ENCODE data around the gene RNF157.

The RNF157 gene

DNA sequence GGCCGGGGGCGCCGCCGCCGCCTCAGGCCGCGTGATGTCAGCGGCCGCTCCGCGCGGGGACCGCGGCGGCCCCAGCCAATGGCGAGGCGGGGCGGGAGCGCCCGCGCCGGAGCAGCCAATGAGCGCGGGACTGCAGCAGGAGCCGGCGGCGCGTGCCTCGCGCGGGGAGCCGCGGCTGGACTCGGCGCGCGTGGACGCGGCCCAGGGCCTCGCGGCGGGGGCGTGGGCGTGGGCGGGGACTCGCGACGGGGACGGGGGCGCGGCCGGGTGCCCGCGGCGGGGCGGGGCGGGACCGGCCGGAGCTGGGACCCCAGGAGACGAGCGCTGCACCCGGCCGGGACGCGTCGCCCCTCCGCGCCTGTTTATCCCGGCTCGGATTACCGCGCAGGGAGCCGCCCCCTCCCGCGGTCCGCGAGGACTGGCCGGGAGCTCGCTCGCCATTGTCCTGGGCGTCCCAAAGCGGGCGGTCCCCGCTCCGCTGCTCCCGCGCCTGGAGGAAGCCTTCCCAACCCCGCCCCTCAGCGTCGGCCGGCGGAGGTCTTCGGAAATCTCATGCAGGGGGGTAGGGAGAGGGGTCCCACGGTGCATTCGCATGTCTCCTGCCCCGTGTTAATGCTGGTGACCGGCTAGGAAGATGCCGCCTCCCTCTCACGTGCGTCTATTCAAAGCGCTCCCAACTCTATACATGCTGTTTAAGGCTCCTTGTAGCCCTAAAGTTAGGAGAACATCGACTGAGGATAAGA lies at the start of gene RNF157:
RNF157 (minus strand) TSS at position 33 of the 743 bp plus-strand sequence. CDS start 253 bp downstream, outside the sequence.
- DNase-seq (ENCODE audit: low spot score): peak; percentile 31

DNA sequence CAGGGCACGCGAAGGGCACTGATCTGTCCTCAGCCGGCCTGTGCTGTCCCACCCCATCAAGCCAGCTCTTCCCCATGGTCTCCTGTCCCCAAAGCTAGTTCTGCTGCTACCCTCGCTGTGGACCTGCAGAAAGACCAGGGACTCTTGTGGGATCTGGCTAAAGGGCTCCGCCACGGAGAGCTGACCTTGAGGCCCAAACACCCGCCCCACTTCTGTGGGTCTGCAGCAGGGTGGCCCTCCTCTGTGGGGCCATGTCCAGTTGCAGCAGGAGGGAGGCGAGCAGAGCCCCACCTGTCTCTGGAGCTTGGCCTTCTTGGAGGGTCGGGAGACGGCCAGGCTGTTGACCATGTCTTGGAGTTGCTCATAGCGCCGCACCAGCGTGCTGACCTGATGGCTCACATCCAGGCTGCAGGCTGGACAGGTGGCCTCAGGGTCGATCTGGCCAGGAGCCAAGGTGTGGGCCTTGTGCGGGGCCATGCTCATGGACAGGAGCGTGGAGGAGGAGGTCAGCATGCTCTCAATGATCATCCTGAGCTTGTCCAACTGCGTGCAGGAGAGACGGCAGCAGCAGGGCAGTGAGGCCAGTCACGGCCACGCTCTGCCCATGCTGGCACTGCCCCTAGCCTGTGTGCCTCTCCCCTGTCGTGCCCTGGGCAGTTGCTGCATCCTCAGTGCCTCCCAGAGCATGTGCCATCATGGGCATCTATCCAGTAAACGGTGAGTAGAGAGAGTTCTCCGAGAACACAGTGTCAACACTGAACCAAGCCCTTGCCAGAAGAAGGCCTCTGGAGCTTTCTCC lies 41.5 kb upstream of the RNF157 start:
- peak; percentile 78 for DNase-seq (ENCODE audit: low spot score)

DNA sequence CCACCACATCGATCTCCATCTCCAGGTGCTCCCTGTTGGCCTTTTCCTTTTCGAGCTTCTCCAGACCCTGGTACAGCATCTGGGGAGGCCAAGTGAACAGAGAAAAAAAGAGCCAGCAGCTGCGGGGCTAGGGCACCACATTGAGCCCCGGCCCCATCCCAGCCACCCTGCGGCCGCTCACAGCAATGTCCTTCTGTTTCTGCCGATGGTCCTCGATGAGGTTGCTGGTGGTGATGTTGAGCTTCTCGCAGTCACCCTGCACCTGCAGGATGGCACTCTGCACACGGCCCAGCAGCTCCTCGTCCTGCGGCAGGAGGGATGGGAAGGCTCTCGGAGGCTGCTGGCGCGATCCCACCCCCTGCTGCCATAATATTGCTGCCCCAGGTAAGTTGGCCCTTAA lies 40.4 kb upstream of the RNF157 start:
- no peak for DNase-seq (ENCODE audit: low spot score)

DNA sequence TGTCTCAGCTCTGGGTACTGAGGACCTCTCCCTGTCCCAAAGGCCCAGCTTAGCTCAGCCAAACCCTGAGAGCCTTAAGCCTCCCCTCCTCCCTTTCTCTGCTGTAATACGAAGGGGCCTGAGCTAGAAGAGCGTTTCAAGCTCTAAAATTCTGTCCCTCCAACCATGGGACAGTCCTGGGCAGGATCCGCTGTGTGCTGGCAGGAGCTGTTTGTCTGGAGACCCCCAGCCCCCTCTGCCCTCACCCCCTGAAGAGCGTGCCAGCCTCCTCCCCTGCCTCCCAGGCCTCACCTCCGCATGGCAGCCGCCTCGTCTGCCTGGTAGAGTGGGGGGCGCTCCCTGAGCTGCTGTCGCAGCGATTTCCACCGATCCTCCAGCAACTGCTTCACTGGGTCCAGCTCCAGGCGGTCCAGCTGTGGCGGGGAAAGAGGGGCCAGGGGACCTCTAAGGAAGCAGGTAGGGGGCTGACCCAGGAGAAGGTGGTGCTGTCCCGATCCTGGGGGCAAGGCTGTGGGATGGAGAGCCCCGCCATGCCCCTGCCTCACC lies 39.5 kb upstream of the RNF157 start:
- no peak for DNase-seq (ENCODE audit: low spot score)

DNA sequence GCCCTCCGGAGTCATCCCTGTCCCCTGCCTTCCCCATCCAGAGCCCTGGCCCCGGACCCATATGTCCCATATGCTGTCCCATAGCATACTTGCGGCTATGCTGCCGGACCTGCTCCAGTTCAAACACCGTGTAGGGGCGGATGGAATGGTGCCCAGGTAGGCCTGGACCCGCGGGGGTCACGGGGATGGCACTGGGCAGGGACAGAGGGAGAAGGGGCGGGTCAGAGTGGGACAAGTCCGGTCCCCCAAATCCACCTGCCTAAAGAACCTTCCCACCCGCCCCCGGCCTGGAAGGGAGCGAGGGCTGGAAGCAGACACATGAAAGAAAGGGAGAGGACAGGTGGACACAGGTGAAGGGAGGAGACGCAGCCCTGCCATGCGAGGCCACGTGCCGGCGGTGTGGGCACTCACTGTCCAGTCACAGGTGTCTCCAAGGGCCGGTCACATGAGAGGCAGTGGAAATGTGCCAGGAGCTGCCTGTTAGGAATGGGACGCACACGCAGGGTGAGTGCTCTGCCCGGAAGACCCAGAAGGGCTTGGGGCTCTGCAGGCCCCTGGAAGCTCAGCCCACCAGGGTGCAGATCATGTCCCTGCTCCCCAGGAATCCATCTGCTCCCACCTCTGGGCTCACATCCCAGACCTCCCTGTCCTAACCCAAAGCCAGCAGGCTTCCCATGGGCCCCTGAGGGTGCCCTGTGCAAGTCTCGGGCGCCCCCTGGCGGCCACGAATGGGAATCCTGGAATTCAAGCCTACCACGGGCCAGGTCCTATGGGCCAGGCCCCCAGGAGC lies 38.9 kb upstream of the RNF157 start:
- DNase-seq (ENCODE audit: low spot score): peak; percentile 83

DNA sequence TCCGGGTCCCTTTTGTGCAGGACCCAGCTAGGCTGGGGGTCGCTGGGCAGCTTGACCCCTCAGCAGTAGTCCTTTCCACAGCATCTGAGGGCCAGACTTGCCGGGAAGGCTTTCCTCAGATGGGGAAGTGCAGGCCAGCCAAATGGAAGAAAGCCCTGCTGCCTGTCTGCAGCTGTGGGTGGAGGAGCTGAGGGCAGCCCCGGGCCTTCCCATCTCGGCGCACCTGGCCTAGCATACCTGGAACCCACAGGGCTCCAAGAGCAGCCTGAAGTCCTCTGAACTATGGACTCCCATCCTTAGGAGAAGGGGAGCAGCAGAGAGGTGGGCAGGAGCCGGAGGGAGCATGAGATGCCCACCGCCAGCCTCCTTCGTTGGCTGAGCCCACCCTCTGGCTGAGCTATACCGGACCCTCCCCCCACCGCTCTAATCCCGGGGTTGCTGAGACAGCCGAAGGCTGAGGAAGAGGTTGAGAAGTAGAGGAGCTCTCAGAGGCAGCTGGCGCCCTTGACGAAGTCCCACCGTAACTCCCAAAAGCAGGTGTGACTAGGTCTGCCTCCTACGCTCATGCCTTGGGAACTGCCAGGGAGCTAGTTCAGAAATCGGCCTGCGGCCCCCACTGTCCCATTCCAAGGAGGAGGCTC lies 38.1 kb upstream of the RNF157 start:
- no peak for DNase-seq (ENCODE audit: low spot score)

DNA sequence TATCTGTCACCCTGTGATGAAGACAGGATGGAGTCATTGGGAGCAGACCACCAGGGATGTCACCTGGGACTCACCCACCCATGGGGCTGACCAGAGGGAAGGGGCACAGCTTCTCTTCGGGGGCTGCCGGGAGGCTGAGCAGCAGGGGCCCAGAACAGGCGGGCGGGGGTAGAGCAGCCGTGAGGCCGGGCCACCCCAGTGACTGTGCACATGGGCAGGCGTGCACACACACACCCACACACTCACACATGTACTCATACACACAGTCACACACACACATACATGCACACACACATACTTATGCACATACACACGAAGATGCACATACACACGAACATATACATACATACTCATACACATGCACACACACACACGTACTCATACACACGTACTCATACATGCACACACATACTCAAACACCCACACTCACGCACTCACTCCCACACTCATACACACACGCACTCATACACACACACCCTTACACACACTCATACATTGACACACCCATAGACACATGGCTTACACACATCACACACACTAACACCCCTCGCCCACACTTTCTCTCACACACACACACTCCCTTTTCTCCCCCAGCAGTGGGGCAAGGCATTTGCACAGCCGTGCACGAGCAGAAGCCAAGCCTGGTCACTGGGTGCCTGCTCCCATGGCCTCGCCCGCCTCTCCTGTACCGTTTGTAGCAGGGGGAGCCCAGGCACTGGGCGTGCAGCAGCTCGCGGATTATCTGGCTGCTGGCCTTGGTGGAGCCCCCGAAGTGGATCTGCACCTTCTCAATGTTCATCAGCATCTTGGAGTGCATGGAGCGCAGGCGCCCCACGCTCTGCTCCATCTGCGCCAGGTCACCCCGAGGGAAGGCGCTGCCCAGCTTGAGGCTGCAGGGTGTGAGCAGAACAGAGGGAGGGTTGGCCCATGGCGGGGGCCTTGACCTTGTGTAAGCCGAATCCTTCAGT lies 37.3 kb upstream of the RNF157 start:
- no peak for DNase-seq (ENCODE audit: low spot score)

DNA sequence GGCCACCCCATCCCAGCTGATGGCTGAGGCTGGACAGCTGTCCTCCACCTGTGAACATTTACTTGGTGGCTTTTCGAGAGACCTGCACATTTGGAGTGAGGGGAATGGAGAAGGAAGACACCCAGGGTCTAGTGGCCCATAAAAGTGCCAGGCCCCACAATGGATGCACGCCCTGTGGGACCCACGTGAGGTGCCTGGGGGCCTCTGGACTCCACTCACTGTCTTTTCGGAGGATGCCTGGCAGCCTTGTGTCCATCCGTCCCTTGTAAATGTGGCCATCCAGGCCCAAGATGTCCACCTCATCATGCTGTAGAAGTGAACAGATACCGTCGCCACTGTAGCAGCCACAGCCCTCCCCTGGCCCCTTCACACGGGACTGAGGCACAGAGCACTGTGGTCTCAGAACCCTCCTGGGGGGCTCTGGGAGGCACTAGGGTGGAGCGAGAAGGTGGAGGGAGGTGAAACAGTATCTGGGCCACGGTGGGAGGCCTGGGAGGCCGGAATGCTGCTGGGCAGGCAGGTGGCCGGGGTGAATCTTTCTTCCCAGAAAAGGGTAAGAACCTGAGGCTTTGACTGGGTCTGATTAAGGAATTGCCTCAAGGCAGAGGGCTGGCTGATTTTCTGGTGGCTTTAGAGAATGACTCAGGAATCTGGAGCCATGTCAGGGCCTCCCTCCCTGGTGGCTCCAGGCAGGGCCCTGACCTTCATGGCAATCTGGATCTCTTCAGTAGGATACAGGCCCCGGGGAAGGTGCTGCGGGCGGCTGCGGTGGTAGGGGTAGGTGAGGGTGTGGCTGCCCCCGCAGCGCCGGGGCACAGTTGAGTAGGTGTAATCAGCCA lies 36.4 kb upstream of the RNF157 start:
- DNase-seq (ENCODE audit: low spot score): no peak

DNA sequence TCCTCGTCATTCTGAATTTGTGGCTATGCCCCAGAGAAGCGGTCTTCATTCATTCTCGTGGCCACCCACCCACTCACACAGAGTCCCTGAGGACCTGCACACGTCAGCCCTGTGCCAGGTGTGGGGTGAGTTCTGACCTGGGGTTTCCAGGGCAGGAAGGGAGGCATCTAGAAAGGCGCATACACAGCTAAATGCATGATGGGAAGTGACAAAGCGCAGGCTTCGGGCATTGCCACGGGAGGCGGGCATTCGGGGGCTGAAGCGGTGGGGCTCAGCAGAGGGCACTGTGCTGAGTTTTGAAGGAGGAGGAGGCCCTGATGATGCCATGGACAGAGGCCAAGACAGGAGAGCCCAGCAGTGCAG lies 35.8 kb upstream of the RNF157 start:
- no peak for DNase-seq (ENCODE audit: low spot score)

DNA sequence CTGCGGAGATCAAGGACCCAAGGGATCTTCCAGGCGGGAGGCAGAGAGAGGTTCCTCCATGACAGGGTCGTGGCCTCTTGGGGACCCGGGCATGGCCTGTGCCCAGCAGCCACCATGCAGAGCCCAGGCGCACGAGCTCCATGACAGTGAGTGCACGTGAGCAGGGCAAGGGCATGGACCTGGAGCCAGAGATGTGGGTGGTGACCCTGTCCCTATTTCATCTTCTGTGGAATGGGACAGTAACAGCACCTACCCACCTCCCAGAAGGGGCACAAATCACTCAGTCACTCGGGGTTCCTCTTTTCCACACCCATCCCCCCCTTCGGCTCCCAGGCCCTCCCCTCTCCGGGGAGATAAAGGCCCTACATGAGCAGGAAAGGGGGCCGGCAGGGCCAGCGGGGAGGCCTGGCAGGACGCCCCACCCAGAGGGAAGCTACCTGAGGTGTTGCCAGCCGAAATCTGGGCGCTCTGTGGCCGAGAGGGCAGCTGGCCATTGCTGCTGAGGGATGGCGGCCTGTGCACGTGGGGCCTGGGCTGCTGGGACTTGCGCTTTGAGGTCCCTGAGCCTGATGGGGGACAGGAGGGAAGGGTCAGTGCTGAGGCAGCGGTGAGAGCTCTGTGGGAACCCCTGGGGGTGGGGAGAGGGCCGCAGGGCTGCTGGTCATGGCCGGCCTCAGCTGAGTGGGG lies 35.2 kb upstream of the RNF157 start:
- DNase-seq (ENCODE audit: low spot score): no peak

DNA sequence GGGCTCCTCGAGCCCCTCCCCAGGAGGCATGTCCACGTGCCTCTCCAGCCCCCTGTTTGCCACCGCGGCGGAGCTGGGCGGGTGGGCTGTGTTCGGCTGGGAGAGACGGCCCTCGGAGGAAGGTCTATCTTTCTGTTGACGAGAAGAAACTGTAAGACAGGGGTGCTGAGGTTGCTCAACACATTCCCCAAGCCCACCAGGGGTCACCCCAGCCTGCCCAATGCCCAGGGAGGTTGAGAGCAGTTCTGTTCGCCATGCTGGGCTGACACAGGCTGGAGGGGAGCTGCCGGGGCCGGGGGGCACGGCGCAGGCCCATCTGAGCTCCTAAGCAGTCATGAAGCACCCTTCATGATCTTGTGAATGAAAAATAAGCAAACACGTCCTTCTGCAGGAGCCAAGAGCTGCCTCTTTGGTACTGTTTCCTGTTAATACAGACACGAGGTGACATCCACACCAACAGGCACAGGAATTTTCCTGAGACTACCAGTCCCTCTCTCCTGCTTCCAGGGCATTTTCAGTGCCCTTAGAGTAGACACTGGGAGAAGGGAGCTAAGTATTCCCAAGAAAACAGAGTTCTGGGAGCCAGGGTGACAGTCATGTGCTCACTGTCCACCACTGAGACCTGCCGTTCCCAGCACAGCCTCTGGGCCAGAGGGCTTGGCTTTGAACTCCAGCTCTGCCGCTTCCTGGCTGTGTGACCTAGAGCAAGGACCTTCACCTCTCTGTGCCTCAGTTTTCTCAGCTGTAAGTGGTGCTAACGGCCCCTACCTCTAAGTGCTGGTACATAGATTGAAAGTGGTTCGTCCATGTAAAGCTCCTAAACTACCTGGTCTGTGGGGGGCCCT lies 34.0 kb upstream of the RNF157 start:
- DNase-seq (ENCODE audit: low spot score): no peak

DNA sequence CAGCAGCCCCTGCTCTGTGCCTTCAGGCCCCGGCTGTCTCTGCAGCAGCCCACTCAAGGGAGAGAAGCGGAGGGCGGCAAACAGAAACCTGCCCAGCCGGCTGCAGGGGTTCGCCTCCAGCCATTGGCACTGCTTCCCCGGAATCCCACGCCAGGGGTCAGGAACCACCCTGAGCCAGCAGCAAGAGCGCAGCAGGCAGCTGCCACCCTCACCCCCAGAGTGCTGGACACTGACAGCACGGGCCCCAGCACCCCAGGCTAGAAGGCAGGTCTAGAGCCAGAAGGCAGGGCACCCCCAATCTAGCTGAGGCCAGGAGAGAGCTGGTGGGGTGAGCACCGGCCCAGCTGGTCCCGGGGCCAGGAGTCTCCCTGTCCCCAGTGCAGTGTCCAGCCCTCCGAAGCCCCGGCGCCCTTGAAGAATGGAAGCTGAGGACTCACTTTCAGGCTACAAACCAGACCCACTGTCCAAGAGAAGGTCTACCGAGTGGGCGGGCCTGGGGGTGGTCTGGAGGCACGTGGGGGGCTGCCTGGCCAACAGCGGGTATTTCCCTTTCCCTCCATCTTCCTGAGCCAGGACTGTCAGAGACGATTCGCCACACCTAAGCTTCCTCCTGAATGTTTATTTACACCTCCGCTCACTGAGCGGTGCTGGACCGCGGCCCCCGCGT lies 33.3 kb upstream of the RNF157 start:
- no peak for DNase-seq (ENCODE audit: low spot score)

DNA sequence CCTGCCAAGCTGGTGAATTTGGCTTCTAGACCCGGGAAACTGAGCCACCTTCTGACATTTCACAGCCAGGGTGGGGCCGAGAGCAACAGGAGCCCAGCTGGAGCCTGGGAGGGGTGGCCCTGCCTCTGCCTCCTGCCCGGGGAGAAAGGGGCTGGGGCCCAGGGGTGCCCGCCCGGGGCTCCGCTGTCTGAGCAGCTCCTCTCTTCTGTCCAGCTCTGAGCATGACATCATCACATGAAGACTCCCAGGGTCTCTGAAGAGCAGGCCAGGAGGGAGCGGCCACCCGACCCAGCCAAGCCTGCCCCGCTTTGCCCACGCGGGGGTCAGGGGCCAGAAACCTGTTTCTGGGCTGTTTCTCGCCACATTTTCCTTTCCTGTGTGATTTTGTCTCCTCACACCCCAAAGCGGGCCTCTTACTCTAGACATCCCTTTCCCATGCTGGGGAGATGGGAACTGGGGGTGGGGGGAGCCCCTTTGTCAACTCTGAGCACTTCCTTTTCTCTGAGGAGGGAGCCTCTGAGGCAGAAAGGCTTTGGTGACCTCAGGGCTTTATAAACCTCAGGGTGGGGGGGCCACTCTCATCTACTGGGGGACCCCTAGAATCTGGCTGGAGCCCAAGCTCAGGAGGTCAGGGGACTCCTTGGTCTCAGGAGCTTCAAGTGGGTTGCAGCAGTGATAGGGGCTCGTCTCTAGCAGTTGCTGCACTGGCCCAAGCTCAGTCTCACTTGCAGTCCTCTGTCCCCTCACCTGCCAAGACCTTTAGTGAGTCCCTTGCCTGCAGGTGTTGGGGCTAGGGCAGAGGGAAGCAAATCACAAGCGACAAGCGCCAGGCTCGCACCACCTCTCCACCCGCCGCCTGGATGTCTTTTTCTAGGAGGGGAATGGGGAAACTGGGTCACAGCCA lies 32.5 kb upstream of the RNF157 start:
- DNase-seq (ENCODE audit: low spot score): no peak

DNA sequence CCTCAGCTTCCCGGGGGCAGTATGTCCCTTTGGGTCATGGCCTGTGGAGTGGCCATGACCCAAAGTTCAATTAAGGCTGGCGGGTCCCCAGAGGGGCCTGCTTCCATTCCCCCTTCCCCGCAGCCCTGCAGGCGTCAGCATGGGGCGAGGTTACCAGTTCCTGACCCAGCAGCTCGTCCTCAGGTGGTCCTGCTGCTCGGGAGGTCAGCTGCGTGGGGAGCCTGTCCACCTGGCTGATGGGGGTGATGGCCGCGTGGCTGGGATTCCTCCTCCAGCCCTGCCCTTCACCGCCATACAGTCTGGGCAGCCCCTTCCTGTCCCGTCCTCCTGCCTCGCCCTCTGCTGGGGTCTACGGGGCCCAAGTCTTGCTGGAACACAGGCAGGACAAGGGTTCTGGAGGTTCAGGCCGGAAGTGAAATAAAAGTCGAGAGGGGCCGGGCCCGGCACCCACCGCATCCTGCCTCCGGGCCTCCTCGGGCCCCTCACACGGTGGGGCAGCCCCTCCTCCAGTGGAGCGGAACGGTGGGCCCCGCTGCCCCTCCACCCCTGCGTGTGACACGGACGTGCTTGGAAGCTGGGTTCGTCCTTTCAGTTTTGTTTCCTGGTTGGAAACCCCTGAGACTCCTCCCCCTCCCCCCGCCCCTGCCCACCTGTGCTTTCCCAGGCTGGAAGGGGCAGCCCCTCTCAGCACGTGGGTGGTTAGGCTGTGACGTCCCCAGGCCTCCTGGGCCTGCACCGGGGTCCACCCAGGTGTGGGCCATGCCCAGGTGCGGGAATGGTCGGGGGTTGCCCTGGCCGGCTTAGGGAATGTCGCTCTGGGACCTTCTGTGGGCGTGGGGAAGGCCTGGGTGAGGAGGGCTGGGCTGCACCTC lies 31.6 kb upstream of the RNF157 start:
- no peak for DNase-seq (ENCODE audit: low spot score)
